ENCODE results near the gene HNRNPF.
"Not testable (repeated sequence)": the region's sequence is repeated elsewhere in the genome, so short reads cannot be mapped to it uniquely, and the experiment has no call there.

The HNRNPF gene

GRCh38 chr10:43342279-43343125 lies 66.5 kb downstream of the HNRNPF start:
- no peak for DNase-seq

- no peak for DNase-seq
Observed at GRCh38 chr10:43341450-43341849, 67.5 kb downstream of the HNRNPF start.

- no peak for DNase-seq
Observed at GRCh38 chr10:43340619-43341018, 68.4 kb downstream of the HNRNPF start.

- DNase-seq: no peak
Observed at GRCh38 chr10:43340101-43340500, 68.9 kb downstream of the HNRNPF start.

- no peak for DNase-seq
Observed at GRCh38 chr10:43339136-43339535, 69.8 kb downstream of the HNRNPF start.

GRCh38 chr10:43338117-43338516 lies 70.9 kb downstream of the HNRNPF start:
- DNase-seq: no peak

GRCh38 chr10:43337536-43337935 lies 71.5 kb downstream of the HNRNPF start:
- not testable (repeated sequence) for DNase-seq

- peak; percentile 24 for DNase-seq
Observed at GRCh38 chr10:43336641-43337318, 72.2 kb downstream of the HNRNPF start.

- DNase-seq: no peak
Observed at GRCh38 chr10:43336061-43336460, 72.9 kb downstream of the HNRNPF start.
